H9 (cell line): ENCODE measurements around the gene INPP5A. TPM values are rescaled to one million over a fixed set of nuclear protein-coding genes. Genes with fewer than 3 reads are reported as not detected.
A peak's percentile ranks its signal among the peaks of the same experiment; 100 is the strongest.

ENCODE experiments used
- DNase-seq: peaks from one replicate; pipeline ENCODE4 v3.0.0-alpha.2; 2017
- H2AFZ ChIP-seq: one replicate; pipeline ENCODE4 v1.6.1; 2013; ENCODE audit warnings: mild to moderate bottlenecking, low read length, control low read depth, moderate library complexity
- H2AK5ac ChIP-seq: 2 replicates; pipeline ENCODE4 v1.6.1; 2013; ENCODE audit warnings: low read length, control low read depth, mixed read lengths; ENCODE audit not compliant: insufficient read length
- H2BK120ac ChIP-seq: one replicate; pipeline ENCODE4 v1.6.1; 2013; ENCODE audit warnings: low read depth, mild to moderate bottlenecking, low read length, control low read depth, inconsistent platforms; ENCODE audit not compliant: poor library complexity, severe bottlenecking
- H2BK12ac ChIP-seq: 2 replicates; pipeline ENCODE4 v1.6.1; 2013; ENCODE audit warnings: low read length, control low read depth, mixed read lengths, low read depth; ENCODE audit not compliant: insufficient read length
- H2BK15ac ChIP-seq: 2 replicates; pipeline ENCODE4 v1.6.1; 2013; ENCODE audit warnings: low read depth, low read length, control low read depth
- H2BK20ac ChIP-seq: one replicate; pipeline ENCODE4 v1.6.1; 2013; ENCODE audit warnings: low read depth, mild to moderate bottlenecking, low read length, control low read depth, inconsistent platforms; ENCODE audit not compliant: poor library complexity, severe bottlenecking
- H2BK5ac ChIP-seq: 2 replicates; pipeline ENCODE4 v1.6.1; 2013; ENCODE audit warnings: low read length, control low read depth, mixed read lengths; ENCODE audit not compliant: insufficient read length
- H3K14ac ChIP-seq: 2 replicates; pipeline ENCODE4 v1.6.1; 2013; ENCODE audit warnings: low read length, control low read depth; ENCODE audit not compliant: insufficient read depth
- H3K18ac ChIP-seq: 2 replicates; pipeline ENCODE4 v1.6.1; 2013; ENCODE audit warnings: low read depth, mild to moderate bottlenecking, mixed read lengths, low read length, control low read depth; ENCODE audit not compliant: insufficient read length
- H3K23ac ChIP-seq: 2 replicates; pipeline ENCODE4 v1.6.1; 2013; ENCODE audit warnings: low read length, control low read depth, mixed read lengths, low read depth; ENCODE audit not compliant: insufficient read length
- H3K23me2 ChIP-seq: 2 replicates; pipeline ENCODE4 v1.6.1; 2013; ENCODE audit warnings: low read depth, mild to moderate bottlenecking, mixed read lengths, low read length, control low read depth; ENCODE audit not compliant: insufficient read length, poor library complexity, severe bottlenecking
- H3K27ac ChIP-seq: 2 replicates; pipeline ENCODE4 v1.5.1; 2013; ENCODE audit warnings: low read length, control low read depth, mixed read lengths, low read depth; ENCODE audit not compliant: insufficient read length
- H3K27me3 ChIP-seq: 2 replicates; pipeline ENCODE4 v1.6.1; 2013; ENCODE audit warnings: low read length, control low read depth, inconsistent platforms; ENCODE audit not compliant: insufficient read depth
- H3K4ac ChIP-seq: 2 replicates; pipeline ENCODE4 v1.6.1; 2013; ENCODE audit warnings: low read depth, mild to moderate bottlenecking, control low read depth, inconsistent platforms, low read length, moderate library complexity
- H3K4me1 ChIP-seq: 2 replicates; pipeline ENCODE4 v1.6.1; 2013; ENCODE audit warnings: low read length, control low read depth, inconsistent platforms; ENCODE audit not compliant: insufficient read depth
- H3K4me2 ChIP-seq: 2 replicates; pipeline ENCODE4 v1.6.1; 2013; ENCODE audit warnings: low read length, control low read depth, mixed read lengths; ENCODE audit not compliant: insufficient read length, insufficient read depth
- H3K56ac ChIP-seq: 2 replicates; pipeline ENCODE4 v1.6.1; 2013; ENCODE audit warnings: low read depth, mild to moderate bottlenecking, mixed read lengths, low read length, control low read depth; ENCODE audit not compliant: insufficient read length
- H3K79me1 ChIP-seq: 2 replicates; pipeline ENCODE4 v1.6.1; 2013; ENCODE audit warnings: low read depth, mild to moderate bottlenecking, moderate library complexity, low read length, control low read depth, inconsistent platforms; ENCODE audit not compliant: insufficient read depth, poor library complexity, severe bottlenecking
- H3K79me2 ChIP-seq: 2 replicates; pipeline ENCODE4 v1.6.1; 2013; ENCODE audit warnings: low read length, control low read depth, inconsistent platforms; ENCODE audit not compliant: insufficient read depth
- H3K9ac ChIP-seq: 2 replicates; pipeline ENCODE4 v1.6.1; 2013; ENCODE audit warnings: low read length, control low read depth, mixed read lengths; ENCODE audit not compliant: insufficient read length; ENCODE audit errors: extremely low read depth
- H3K9me3 ChIP-seq: one replicate; pipeline ENCODE4 v1.6.1; 2013; ENCODE audit warnings: low read depth, low read length, inconsistent platforms; ENCODE audit not compliant: control insufficient read depth
- H3T11ph ChIP-seq: one replicate; pipeline ENCODE4 v1.6.1; 2013; ENCODE audit warnings: mild to moderate bottlenecking, low read length, control low read depth, inconsistent platforms
- H4K20me1 ChIP-seq: one replicate; pipeline ENCODE4 v1.6.1; 2013; ENCODE audit not compliant: control insufficient read depth, insufficient read length, insufficient read depth
- H4K5ac ChIP-seq: 2 replicates; pipeline ENCODE4 v1.6.1; 2013; ENCODE audit warnings: low read depth, mild to moderate bottlenecking, mixed read lengths, low read length, control low read depth; ENCODE audit not compliant: insufficient read length
- H4K8ac ChIP-seq: replicated peaks from 2 replicates; pipeline ENCODE4 v1.6.1; 2013; ENCODE audit warnings: low read length, control low read depth, mixed read lengths, low read depth; ENCODE audit not compliant: insufficient read length
- H4K91ac ChIP-seq: 2 replicates; pipeline ENCODE4 v1.6.1; 2013; ENCODE audit warnings: low read depth, mild to moderate bottlenecking, moderate library complexity, mixed read lengths, low read length, control low read depth; ENCODE audit not compliant: insufficient read length
- H3K27ac Mint-ChIP-seq, 3 experiments: 2 replicates in 2 of 3; 3 replicates in 1 of 3; pipeline ENCODE4 v1.8.0; 2020 to 2021; ENCODE audit warnings: mixed read lengths in 3 of 3, mild to moderate bottlenecking in 1 of 3, moderate library complexity in 1 of 3
- H3K27me3 Mint-ChIP-seq: 2 replicates; pipeline ENCODE4 v1.8.0; 2021; ENCODE audit warnings: low read depth, mild to moderate bottlenecking, moderate library complexity, mixed read lengths
- H3K36me3 Mint-ChIP-seq, 3 experiments: 2 replicates in 2 of 3; 3 replicates in 1 of 3; pipeline ENCODE4 v1.8.0; 2020 to 2021; ENCODE audit warnings: low read depth in 3 of 3, mixed read lengths in 3 of 3; ENCODE audit not compliant: insufficient read depth in 1 of 3
- H3K4me1 Mint-ChIP-seq, 2 experiments: 2 replicates each; pipeline ENCODE4 v1.8.0; 2020; ENCODE audit warnings: mixed read lengths in 2 of 2
- H3K4me3 Mint-ChIP-seq, 2 experiments: 2 replicates in 1 of 2; 3 replicates in 1 of 2; pipeline ENCODE4 v1.8.0; 2020 to 2021; ENCODE audit warnings: mild to moderate bottlenecking in 2 of 2, mixed read lengths in 2 of 2, moderate library complexity in 1 of 2
- H3K9me3 Mint-ChIP-seq, 2 experiments: 2 replicates in 1 of 2; 3 replicates in 1 of 2; pipeline ENCODE4 v1.8.0; 2020; ENCODE audit warnings: mild to moderate bottlenecking in 2 of 2, mixed read lengths in 2 of 2, moderate library complexity in 1 of 2
- WGBS: extraction: QIAGEN DNeasy Blood & Tissue Kit; methylation state at CpG from one replicate; pipeline ENCODE4 v1.1.7; 2013; ENCODE audit warnings: missing lambda C conversion rate, low lambda C conversion rate, mixed read lengths; ENCODE audit not compliant: insufficient read length; ENCODE audit errors: extremely low coverage; 5-methylcytosine and 5-hydroxymethylcytosine counted together
- total RNA-seq: library from RNA; stranded (reverse); gene quantifications from 2 replicates; pipeline ENCODE4 v1.2.1, GENCODE V29; 2021
- TF ChIP-seq, protein P1 (sequence below): fragments of 200-600 bp; sonication (generic); conservative IDR thresholded peaks from 3 replicates; pipeline ENCODE4 v1.8.0; 2021; ENCODE audit warnings: antibody characterized with exemption, mild to moderate bottlenecking

The INPP5A gene
- total RNA-seq, 1 experiment from 2014 or later = 17.7 TPM

DNA sequence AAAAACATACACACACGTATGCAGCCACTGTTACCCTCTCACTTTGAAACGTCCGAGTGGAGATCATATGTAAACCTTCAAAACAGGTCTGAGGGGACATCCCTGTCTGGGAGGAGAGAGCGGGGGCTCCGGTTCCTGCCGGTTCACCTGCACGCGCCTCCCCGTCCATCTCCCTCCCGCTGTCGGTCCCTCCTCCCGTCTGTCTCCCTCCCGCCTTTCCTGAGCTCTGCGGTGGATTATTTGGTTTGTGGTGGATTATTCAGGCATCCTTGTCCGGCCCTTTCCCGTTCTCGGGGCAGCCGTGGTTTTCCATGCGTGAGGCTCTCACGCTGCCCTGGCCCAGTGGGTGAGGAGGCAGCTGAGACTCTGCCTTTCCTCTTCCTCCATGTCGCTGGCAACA is 188.6 kb downstream of the INPP5A start:
- Mint-ChIP-seq H3K27me3 (no peaks in the 10 kb centered on the region), H3K36me3 (no peaks in the 10 kb centered on the region; a peak in 2 of 7 replicates), H3K27ac (peak overlapping the region in 2 of 3 experiments; percentile 57 to 82; a peak in 3 of 7 replicates), H3K4me1 (peaks cover 7 to 8% of the 10 kb centered on the region in 2 experiments; a peak in 3 of 4 replicates), H3K9me3 (no peaks in the 10 kb centered on the region), H3K4me3 (no peak overlapping the region)
- no peak overlapping the region for H3K9ac ChIP-seq
- TF ChIP-seq, protein P1, sequence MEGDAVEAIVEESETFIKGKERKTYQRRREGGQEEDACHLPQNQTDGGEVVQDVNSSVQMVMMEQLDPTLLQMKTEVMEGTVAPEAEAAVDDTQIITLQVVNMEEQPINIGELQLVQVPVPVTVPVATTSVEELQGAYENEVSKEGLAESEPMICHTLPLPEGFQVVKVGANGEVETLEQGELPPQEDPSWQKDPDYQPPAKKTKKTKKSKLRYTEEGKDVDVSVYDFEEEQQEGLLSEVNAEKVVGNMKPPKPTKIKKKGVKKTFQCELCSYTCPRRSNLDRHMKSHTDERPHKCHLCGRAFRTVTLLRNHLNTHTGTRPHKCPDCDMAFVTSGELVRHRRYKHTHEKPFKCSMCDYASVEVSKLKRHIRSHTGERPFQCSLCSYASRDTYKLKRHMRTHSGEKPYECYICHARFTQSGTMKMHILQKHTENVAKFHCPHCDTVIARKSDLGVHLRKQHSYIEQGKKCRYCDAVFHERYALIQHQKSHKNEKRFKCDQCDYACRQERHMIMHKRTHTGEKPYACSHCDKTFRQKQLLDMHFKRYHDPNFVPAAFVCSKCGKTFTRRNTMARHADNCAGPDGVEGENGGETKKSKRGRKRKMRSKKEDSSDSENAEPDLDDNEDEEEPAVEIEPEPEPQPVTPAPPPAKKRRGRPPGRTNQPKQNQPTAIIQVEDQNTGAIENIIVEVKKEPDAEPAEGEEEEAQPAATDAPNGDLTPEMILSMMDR = no peak
- no peak overlapping the region for H3K23ac ChIP-seq
- H3K18ac ChIP-seq = no peak overlapping the region
- H2BK15ac ChIP-seq = no peak overlapping the region
- no peak overlapping the region for H2BK5ac ChIP-seq
- WGBS = no CpG with 5 or more reads among the region's 21 CpGs
- H4K20me1 ChIP-seq = no peaks in the 10 kb centered on the region
- H4K91ac ChIP-seq = no peak overlapping the region
- H2AK5ac ChIP-seq = no peak overlapping the region
- no peak overlapping the region for H3K14ac ChIP-seq
- no peaks in the 10 kb centered on the region for H3K79me1 ChIP-seq
- H3K23me2 ChIP-seq = no peaks in the 10 kb centered on the region
- H3K4me1 ChIP-seq = no peaks in the 10 kb centered on the region
- no peaks in the 10 kb centered on the region for H3K79me2 ChIP-seq
- H2BK12ac ChIP-seq = no peak overlapping the region
- no peak overlapping the region for H2BK120ac ChIP-seq
- no peaks in the 10 kb centered on the region for H3K27me3 ChIP-seq
- no peak overlapping the region for H3K4me2 ChIP-seq
- no peak overlapping the region for H4K5ac ChIP-seq
- H3K27ac ChIP-seq = no peak overlapping the region
- H4K8ac ChIP-seq = no peak overlapping the region
- H3K9me3 ChIP-seq = no peaks in the 10 kb centered on the region
- H2BK20ac ChIP-seq = no peak overlapping the region
- no peak for DNase-seq
- no peak overlapping the region for H3T11ph ChIP-seq
- H3K4ac ChIP-seq = no peak overlapping the region
- no peak overlapping the region for H3K56ac ChIP-seq
- no peak overlapping the region for H2AFZ ChIP-seq
